NCI-H748 treated with DMSO at 0.1 percent for 48 hours (cell line): ENCODE data around the gene SNX21.
"Not testable (repeated sequence)": the region's sequence is repeated elsewhere in the genome, so short reads cannot be mapped to it uniquely, and the experiment has no call there.

Experiments
- DNase-seq: peaks from one replicate; lab custom pipeline; 2025; lab: John Stamatoyannopoulos, UW

The SNX21 gene

GRCh38 chr20:45850926-45851325 lies 17.3 kb downstream of the SNX21 start:
- DNase-seq: no peak

GRCh38 chr20:45851501-45851900 lies 17.9 kb downstream of the SNX21 start:
- no peak for DNase-seq

GRCh38 chr20:45852326-45852725 lies 18.7 kb downstream of the SNX21 start:
- no peak for DNase-seq

GRCh38 chr20:45853484-45853883 lies 19.9 kb downstream of the SNX21 start:
- DNase-seq: no peak

DNA sequence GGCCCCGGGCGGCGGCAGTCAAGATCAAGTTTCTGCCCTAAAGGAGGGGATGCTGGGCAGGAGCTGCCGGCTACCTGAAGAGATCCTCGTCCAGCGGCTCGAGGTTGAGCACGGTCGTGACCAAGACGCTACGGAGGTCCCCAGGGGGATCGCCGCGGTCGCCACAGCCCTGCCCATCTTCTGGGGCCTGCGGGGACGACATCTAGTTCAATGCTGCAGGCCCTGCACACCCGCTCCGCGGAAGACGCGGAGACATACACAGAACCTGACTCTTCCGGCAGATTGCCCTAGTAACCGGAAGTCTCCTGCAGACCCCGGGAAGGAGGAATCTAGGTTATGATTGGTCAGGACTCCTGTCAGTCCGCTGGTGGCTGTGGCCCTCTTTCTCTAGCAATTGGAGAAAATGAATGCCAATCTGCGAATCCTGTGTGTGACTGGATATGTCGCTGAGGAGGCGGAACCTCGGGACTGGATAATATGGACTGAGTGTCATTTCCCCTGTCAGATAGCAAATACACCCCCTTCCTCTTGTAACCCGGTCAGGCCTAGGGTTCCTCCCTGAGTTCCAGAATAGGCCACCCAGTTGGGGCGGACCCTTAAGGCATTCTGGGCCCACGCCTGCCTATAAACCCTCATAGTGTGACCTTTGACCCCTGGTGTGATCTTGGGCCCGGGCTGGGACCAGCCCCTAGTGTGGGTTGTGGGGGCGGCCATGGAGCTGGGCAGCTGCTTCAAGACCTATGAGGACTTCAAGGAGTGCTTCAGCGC lies 23.7 kb downstream of the SNX21 start, which contains the start of the genes ACOT8 and ZSWIM3:
ACOT8 (minus strand) TSS at position 279 of the 768 bp plus-strand sequence; CDS start at position 202, 77 bp downstream.
ZSWIM3 (plus strand) TSS at position 501 of the 768 bp plus-strand sequence; CDS start at position 713, 212 bp downstream.
- DNase-seq: peak; percentile 95

DNA sequence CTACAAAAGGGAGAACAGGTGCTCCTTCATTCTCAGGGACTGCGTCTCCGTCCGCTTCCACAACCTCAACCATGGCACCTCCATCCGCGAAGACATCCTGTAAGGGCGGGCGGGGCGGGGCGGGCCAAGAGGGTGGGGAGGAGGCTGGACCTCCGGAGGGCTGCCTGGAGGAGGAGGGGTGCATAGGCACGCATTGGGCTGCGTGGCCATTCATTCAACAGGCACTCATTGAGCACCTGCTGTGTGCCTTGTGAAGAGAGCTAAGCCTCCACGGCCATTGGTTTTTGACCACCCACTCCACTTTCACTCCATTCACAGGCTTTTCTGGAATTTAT lies 24.2 kb downstream of the SNX21 start:
- DNase-seq: no peak

DNA sequence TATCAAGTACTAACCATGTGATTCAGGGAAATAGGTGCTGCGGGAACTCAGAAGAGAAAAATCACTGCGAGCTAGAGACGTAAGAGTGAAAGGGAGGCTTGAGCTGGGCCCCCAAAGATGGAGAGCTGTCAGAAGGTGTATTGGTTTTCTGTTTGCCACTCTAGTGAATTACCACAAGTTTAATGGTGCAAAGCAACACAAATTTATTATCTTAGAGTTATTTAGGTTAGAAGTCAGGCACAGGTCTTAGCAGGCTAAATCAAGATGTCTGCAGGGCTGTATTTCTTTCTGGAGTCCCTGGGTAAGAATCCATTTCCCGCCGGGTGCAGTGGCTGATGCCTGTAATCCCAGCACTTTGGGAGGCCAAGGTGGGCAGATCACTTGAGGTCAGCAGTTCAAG lies 26.3 kb downstream of the SNX21 start:
- no peak for DNase-seq

DNA sequence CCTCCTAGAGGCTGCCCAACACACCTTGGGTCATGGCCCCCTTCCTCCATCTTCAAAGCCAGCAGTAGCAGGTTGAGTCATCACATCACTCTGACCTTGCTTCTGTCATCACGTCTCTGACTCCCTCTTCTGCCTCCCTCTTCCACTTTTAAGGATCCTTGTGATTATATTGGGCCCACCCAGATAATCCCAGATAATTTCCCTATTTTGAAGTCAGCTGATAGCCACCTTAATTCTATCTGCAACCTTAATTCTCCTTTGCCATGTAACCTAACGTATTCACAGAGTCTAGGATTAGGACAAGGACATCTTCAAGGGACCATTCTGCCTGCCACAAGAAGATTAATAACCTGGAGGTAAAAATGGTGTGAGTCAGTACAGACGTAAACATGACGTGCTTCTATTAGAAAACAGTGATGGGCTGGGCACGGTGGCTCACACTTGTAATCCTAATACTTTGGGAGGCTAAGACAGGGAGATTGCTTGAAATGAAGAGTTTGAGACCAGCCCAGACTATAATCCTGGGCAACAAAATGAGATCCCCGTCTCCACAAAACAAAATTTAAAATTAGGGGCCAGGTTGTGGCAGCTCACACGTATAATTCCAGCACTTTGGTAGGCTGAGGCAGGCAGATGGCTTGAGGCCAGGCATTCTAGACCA lies 27.1 kb downstream of the SNX21 start:
- DNase-seq: peak; percentile 1

DNA sequence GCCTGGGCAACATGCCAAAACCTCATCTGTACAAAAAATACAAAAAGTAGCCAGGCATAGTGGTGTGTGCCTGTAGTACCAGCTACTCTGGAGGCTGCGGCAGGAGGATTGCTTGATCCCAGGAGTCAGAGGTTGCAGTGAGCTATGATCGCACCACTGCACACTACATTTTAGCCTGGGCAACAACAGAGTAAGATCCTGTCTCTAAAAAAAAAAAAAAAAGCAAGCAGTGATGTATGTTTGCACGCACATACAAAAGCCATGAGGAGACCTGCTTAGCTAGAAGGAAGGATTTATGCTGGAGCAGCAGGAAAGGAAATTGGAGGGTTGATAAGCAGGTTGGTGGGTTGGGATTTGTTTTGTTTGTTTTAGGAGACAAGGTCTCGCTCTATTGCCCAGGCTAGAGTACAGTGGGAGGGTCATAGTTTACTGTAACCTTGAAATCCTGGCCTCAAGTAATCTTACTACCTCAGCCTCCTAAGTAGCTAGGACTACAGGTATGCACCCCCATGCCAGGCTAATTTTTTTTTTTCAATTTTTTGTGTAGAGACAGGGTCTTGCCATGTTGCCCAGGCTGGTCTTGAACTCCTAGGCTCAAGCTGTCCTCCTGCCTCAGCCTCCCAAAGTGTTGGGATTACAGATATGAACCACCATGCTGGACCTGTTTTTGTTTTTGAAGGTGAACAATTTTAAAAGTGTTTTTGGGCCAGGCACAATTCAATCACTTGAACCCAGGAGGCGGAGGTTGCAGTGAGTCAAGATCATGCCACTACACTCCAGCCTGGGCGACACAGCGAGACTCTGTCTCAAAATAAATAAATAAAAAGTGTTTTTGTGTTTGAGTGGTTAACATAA lies 27.8 kb downstream of the SNX21 start:
- no peak for DNase-seq

- peak; percentile 3 for DNase-seq
Observed at GRCh38 chr20:45863543-45864470, 30.2 kb downstream of the SNX21 start.

DNA sequence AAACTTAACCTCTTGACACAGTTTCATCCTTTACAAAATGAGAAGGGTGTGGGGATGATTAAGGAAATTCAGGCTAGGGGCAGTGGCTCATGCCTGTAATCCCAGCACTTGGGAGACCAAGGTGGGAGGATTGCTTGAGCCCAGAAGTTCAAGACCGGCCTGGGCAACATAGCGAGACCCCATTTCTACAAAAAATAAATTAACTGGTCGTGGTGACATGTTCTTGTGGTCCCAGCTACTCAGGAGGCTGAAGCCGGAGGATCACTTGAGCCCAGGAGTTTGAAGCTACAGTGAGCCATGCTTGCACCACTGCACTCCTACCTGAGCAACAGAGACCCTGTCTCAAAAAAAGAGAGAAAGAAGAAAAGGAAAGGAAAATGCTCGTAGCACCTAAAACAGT lies 32.9 kb downstream of the SNX21 start:
- DNase-seq: no peak

- no peak for DNase-seq
Observed at GRCh38 chr20:45867136-45867818, 33.7 kb downstream of the SNX21 start.

GRCh38 chr20:45867819-45868176 lies 34.2 kb downstream of the SNX21 start:
- DNase-seq: no peak

- DNase-seq: no peak
Observed at GRCh38 chr20:45872626-45873025, 39.0 kb downstream of the SNX21 start.

DNA sequence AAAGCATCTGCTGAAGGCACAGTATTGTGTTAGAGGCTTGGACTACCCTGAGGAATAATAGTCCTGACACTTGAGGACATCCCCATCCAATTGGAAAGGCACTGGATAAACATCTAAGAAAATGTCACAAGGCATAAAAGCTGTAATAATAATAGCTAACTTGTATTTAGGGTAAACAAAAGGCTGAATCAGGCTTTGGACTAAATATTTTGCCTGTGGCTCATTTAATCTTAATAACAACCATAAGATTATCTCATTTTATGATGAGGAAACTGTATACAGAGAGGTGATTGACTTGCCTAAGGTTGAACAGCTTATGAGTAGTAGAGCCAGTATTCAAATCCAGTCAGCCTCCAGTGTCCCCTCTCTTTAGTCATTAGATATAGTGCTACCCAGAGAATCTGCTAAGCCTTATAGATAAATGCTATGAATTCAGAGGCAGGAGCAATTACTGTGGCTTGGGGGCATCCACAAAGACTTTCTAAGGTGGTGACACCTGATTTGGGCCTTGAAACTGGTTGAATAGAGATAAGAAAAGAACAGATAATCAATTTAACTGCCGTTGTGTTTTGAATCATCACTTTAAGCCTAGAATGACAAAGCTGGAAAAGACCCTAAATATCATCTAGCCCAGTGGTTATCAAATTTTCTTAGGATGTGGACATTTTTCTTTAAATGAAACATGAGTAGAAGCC lies 40.0 kb downstream of the SNX21 start:
- DNase-seq: no peak

DNA sequence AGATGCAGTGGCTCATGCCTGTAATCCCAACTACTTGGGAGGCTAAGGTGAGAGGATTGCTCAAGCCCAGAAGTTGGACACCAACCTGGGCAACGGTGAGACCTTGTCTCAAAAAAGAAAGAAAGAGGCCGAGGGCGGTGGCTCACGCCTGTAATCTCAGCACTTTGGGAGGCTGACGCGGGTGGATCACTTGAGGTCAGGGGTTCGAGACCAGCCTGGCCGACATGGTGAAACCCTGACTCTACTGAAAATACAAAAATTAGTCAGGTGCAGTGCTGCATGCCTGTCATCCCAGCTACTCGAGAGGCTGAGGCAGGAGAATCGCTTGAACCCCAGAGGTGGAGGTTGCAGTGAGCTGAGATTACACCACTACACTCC lies 40.5 kb downstream of the SNX21 start:
- not testable (repeated sequence) for DNase-seq

- no peak for DNase-seq
Observed at GRCh38 chr20:45874576-45874975, 41.0 kb downstream of the SNX21 start.

GRCh38 chr20:45878076-45878761 lies 44.6 kb downstream of the SNX21 start:
- DNase-seq: no peak

DNA sequence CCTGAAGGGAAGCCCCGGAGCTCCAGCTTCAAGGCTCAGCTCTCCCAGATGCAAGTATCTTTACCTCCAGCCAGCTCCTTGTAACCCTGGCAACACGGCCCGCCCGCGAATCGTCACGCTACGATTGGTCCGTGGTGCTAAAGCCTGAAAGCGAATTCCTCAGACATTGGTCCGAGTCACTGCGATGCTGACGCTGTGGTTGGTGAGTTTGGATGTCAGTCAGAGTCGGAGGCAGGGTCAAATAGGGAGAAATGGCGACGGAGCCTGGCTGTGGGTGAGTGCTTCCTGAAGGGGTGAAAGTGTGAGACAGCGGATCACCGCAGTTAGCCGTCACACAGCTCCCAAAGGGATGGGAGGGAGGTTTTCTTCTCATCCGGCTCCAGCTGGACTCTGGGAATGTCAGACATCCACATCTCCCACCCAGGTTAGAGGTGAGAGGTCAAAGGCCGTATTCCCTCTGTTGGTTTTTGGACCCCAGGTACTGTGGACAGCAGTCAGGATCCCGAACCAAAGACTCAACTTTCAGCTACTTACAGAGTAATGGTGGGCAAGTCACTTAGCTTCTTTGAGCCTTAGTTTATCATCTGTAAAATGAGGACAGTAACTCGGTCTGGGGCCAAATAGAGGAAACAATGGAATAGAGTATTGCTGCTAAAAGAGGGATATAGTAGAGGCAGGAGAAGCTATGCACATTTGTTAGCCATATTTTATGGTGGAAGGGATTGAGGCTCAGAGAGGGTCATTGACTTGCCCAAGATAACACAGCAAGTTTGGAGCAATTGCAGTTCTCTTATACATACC lies 47.6 kb downstream of the SNX21 start, which contains the start of gene ZSWIM1:
ZSWIM1 (plus strand) TSS at position 240 of the 801 bp plus-strand sequence. CDS start 1,366 bp downstream, outside the sequence.
- peak; percentile 85 for DNase-seq
